Measurements from ENCODE around the gene CASP14.

GRCh38 chr19:15074371-15074770, 25.1 kb downstream of the CASP14 start:
- TF ChIP-seq CTCF (conservative IDR thresholded peaks at IDR 0.05) = no peak
- TF ChIP-seq EZH2 (IDR thresholded peaks at IDR 0.05; ENCODE audit: low read depth) = no peak
